NCI-H460 (cell line): ENCODE measurements around the gene ALX4. TPM values are rescaled to one million over a fixed set of nuclear protein-coding genes. Genes with fewer than 3 reads are reported as not detected.

ENCODE experiments used
- DNase-seq: peaks from one replicate; pipeline ENCODE4 v3.0.0-alpha.2; 2016; ENCODE audit warnings: low read depth; ENCODE audit errors: extremely low read depth
- total RNA-seq: library from RNA; depleted of rRNA; stranded (reverse); fragments of >200 nt; shearing (Covaris generic); gene quantifications from 2 replicates; pipeline ENCODE4 v1.2.3, GENCODE V29; 2014

Gene ALX4
- total RNA-seq, 1 experiment from 2014 or later: 0.62 TPM

GRCh38 chr11:44319170-44319551 lies 9.2 kb upstream of the ALX4 start:
- no peak for DNase-seq

GRCh38 chr11:44318369-44318768 lies 8.4 kb upstream of the ALX4 start:
- no peak for DNase-seq

GRCh38 chr11:44316659-44317240 lies 6.8 kb upstream of the ALX4 start:
- DNase-seq: no peak

GRCh38 chr11:44315947-44316658 lies 6.2 kb upstream of the ALX4 start:
- peak; percentile 14 for DNase-seq

GRCh38 chr11:44314733-44315132 lies 4.8 kb upstream of the ALX4 start:
- no peak for DNase-seq

- DNase-seq: no peak
Observed at GRCh38 chr11:44313761-44314489, 4.0 kb upstream of the ALX4 start.

- no peak for DNase-seq
Observed at GRCh38 chr11:44312876-44313275, 2.9 kb upstream of the ALX4 start.

- no peak for DNase-seq
Observed at GRCh38 chr11:44311339-44312261, 1.7 kb upstream of the ALX4 start.

GRCh38 chr11:44310463-44311272 lies 729 bp upstream of the ALX4 start:
- no peak for DNase-seq

GRCh38 chr11:44310206-44310462 lies 195 bp upstream of the ALX4 start:
- DNase-seq: no peak

- DNase-seq: no peak
Observed at GRCh38 chr11:44308923-44309477, 939 bp downstream of the ALX4 start.

- no peak for DNase-seq
Observed at GRCh38 chr11:44308256-44308922, 1.6 kb downstream of the ALX4 start.

- DNase-seq: no peak
Observed at GRCh38 chr11:44307340-44308099, 2.4 kb downstream of the ALX4 start.

- DNase-seq: no peak
Observed at GRCh38 chr11:44306918-44307244, 3.1 kb downstream of the ALX4 start.

- no peak for DNase-seq
Observed at GRCh38 chr11:44306052-44306917, 3.7 kb downstream of the ALX4 start.

GRCh38 chr11:44305470-44306051 lies 4.4 kb downstream of the ALX4 start:
- no peak for DNase-seq

- no peak for DNase-seq
Observed at GRCh38 chr11:44305026-44305469, 4.9 kb downstream of the ALX4 start.
